ENCODE data around the gene OSGEP. TPM values are rescaled to one million over a fixed set of nuclear protein-coding genes. Genes with fewer than 3 reads are reported as not detected.

OSGEP gene
- total RNA-seq, 1 experiment from 2014 or later: 63.1 TPM

- no peak for DNase-seq
- Mint-ChIP-seq H3K9me3 (ENCODE audit: unreplicated experiment) (no peaks in the 10 kb centered on the region), H3K4me3 (ENCODE audit: unreplicated experiment) (no peak overlapping the region), H3K4me1 (ENCODE audit: low read depth, unreplicated experiment) (peaks cover 23% of the 10 kb centered on the region), H3K36me3 (ENCODE audit: insufficient read depth, unreplicated experiment) (no peaks in the 10 kb centered on the region), H3K27me3 (ENCODE audit: insufficient read depth, unreplicated experiment) (no peaks in the 10 kb centered on the region), H3K27ac (ENCODE audit: unreplicated experiment) (peak overlapping the region; percentile 6)
- no TSS peak for BruUV-seq (replicated peaks)
- no peak overlapping the region for H3K4me3 ChIP-seq (ENCODE audit: low read depth, low read length)
- POLR2A ChIA-PET: interaction anchor here (0.5 kb wide), 1 partner anchor 546 kb away, joined by 5 read pairs; no protein-coding TSS in a partner anchor
- no peak for TF ChIP-seq CTCF (IDR thresholded peaks at IDR 0.05; ENCODE audit: insufficient read depth in 1 of 2, low read depth in 1 of 2, low read length in 1 of 2, severe bottlenecking in 1 of 2, unreplicated experiment in 1 of 2)
- intact Hi-C loops (cut with micrococcal nuclease; ENCODE audit: unreplicated experiment): no loop called here
- peaks cover 22% of the 10 kb centered on the region for H3K4me1 ChIP-seq
- H3K9me3 ChIP-seq: no peaks in the 10 kb centered on the region
- no peaks in the 10 kb centered on the region for H3K36me3 ChIP-seq (ENCODE audit: control insufficient read depth, insufficient read depth, low read length)
- H3K27me3 ChIP-seq (replicated peaks; ENCODE audit: control insufficient read depth, insufficient read depth, low read length): no peaks in the 10 kb centered on the region
- CTCF ChIA-PET: no interaction called here
These were observed 25.8 kb downstream of the OSGEP start for GRCh38 chr14:20428802-20429201.

- peaks cover 22% of the 10 kb centered on the region for H3K4me1 ChIP-seq
- H3K4me3 ChIP-seq (ENCODE audit: low read depth, low read length): peak overlapping the region; percentile 2; the same call in 1 of the 2 replicates
- Mint-ChIP-seq H3K9me3 (ENCODE audit: unreplicated experiment) (no peaks in the 10 kb centered on the region), H3K4me3 (ENCODE audit: unreplicated experiment) (no peak overlapping the region), H3K27me3 (ENCODE audit: insufficient read depth, unreplicated experiment) (no peaks in the 10 kb centered on the region), H3K4me1 (ENCODE audit: low read depth, unreplicated experiment) (peaks cover 23% of the 10 kb centered on the region), H3K27ac (ENCODE audit: unreplicated experiment) (peak overlapping the region; percentile 6), H3K36me3 (ENCODE audit: insufficient read depth, unreplicated experiment) (no peaks in the 10 kb centered on the region)
- no peak for TF ChIP-seq CTCF (IDR thresholded peaks at IDR 0.05; ENCODE audit: insufficient read depth in 1 of 2, low read depth in 1 of 2, low read length in 1 of 2, severe bottlenecking in 1 of 2, unreplicated experiment in 1 of 2)
- H3K27me3 ChIP-seq (replicated peaks; ENCODE audit: control insufficient read depth, insufficient read depth, low read length): no peaks in the 10 kb centered on the region
- no peaks in the 10 kb centered on the region for H3K36me3 ChIP-seq (ENCODE audit: control insufficient read depth, insufficient read depth, low read length)
- ChIA-PET CTCF (no interaction called here), POLR2A (no interaction called here)
- BruUV-seq (replicated peaks): no TSS peak
- no peaks in the 10 kb centered on the region for H3K9me3 ChIP-seq
- DNase-seq: no peak
- intact Hi-C loops (cut with micrococcal nuclease; ENCODE audit: unreplicated experiment): no loop called here
These were observed 26.6 kb downstream of the OSGEP start for GRCh38 chr14:20428010-20428365.

- H3K4me1 Mint-ChIP-seq (ENCODE audit: low read depth, unreplicated experiment): peaks cover 23% of the 10 kb centered on the region
- H3K9me3 Mint-ChIP-seq (ENCODE audit: unreplicated experiment): no peaks in the 10 kb centered on the region
- no peak for TF ChIP-seq CTCF (IDR thresholded peaks at IDR 0.05; ENCODE audit: insufficient read depth in 1 of 2, low read depth in 1 of 2, low read length in 1 of 2, severe bottlenecking in 1 of 2, unreplicated experiment in 1 of 2)
- no peak overlapping the region for H3K4me3 Mint-ChIP-seq (ENCODE audit: unreplicated experiment)
- H3K36me3 Mint-ChIP-seq (ENCODE audit: insufficient read depth, unreplicated experiment): no peaks in the 10 kb centered on the region
- Histone ChIP-seq H3K9me3 (no peaks in the 10 kb centered on the region), H3K36me3 (ENCODE audit: control insufficient read depth, insufficient read depth, low read length) (no peaks in the 10 kb centered on the region), H3K27me3 (replicated peaks; ENCODE audit: control insufficient read depth, insufficient read depth, low read length) (no peaks in the 10 kb centered on the region), H3K4me1 (peaks cover 22% of the 10 kb centered on the region), H3K4me3 (ENCODE audit: low read depth, low read length) (peak overlapping the region; percentile 22)
- no TSS peak for BruUV-seq (replicated peaks)
- CTCF ChIA-PET: no interaction called here
- intact Hi-C loops (cut with micrococcal nuclease; ENCODE audit: unreplicated experiment): no loop called here
- peak overlapping the region; percentile 6 for H3K27ac Mint-ChIP-seq (ENCODE audit: unreplicated experiment)
- no peaks in the 10 kb centered on the region for H3K27me3 Mint-ChIP-seq (ENCODE audit: insufficient read depth, unreplicated experiment)
- DNase-seq: no peak
- POLR2A ChIA-PET: no interaction called here
These were observed 27.2 kb downstream of the OSGEP start for GRCh38 chr14:20427231-20428009.

All from Caco-2 (cell line).